Peyer's patch (tissue), 4 donors: ENCODE results near the gene TTLL5.

Experiments used
- CTCF ChIP-seq, 6 experiments: fragments of 450-650 bp in 4 of 6; fragments of 200-600 bp in 2 of 6; sonication (generic) in 1 of 6; IDR thresholded peaks; one replicate each; pipeline ENCODE4 v1.5.1; 2017 to 2019; ENCODE audit warnings: antibody characterized with exemption in 6 of 6, mild to moderate bottlenecking in 3 of 6, moderate library complexity in 1 of 6
- POLR2A ChIP-seq, 2 donors: fragments of 450-650 bp; IDR thresholded peaks; one replicate each; pipeline ENCODE4 v1.5.1; 2017; ENCODE audit warnings: antibody characterized with exemption in 2 of 2, mild to moderate bottlenecking in 2 of 2, moderate library complexity in 2 of 2

GRCh38 chr14:75636100-75636692, 24.9 kb upstream of the TTLL5 start:
- TF ChIP-seq CTCF (IDR thresholded peaks at IDR 0.05) (no peak), POLR2A (IDR thresholded peaks at IDR 0.05) (no peak)
